ENCODE data around the gene ZNRF3.
A peak's percentile ranks its signal among the peaks of the same experiment; 100 is the strongest.
"Not testable (repeated sequence)": the region's sequence is repeated elsewhere in the genome, so short reads cannot be mapped to it uniquely, and the experiment has no call there.

The ZNRF3 gene

GRCh38 chr22:29014293-29014692, 130.9 kb downstream of the ZNRF3 start:
- DNase-seq, result no peak

- DNase-seq, result no peak
Observed at GRCh38 chr22:29014773-29015172, 131.4 kb downstream of the ZNRF3 start.

GRCh38 chr22:29016067-29016938, 132.9 kb downstream of the ZNRF3 start:
- no peak for DNase-seq

GRCh38 chr22:29018293-29019189, 135.2 kb downstream of the ZNRF3 start:
- no peak for DNase-seq

- DNase-seq, result no peak
Observed at GRCh38 chr22:29022101-29022817, 138.9 kb downstream of the ZNRF3 start.

- DNase-seq, result no peak
Observed at GRCh38 chr22:29023172-29023796, 139.9 kb downstream of the ZNRF3 start.

GRCh38 chr22:29026579-29026978, 143.2 kb downstream of the ZNRF3 start:
- DNase-seq, result no peak

- no peak for DNase-seq
Observed at GRCh38 chr22:29028468-29028867, 145.1 kb downstream of the ZNRF3 start.

- no peak for DNase-seq
Observed at GRCh38 chr22:29029202-29030000, 146.0 kb downstream of the ZNRF3 start.

GRCh38 chr22:29030016-29030617, 146.7 kb downstream of the ZNRF3 start:
- DNase-seq, result no peak

GRCh38 chr22:29030618-29031226, 147.3 kb downstream of the ZNRF3 start:
- DNase-seq, result no peak

- no peak for DNase-seq
Observed at GRCh38 chr22:29031227-29032011, 148.0 kb downstream of the ZNRF3 start.

- DNase-seq, result no peak
Observed at GRCh38 chr22:29032014-29032475, 148.7 kb downstream of the ZNRF3 start.

- no peak for DNase-seq
Observed at GRCh38 chr22:29032584-29032983, 149.2 kb downstream of the ZNRF3 start.

- no peak for DNase-seq
Observed at GRCh38 chr22:29037340-29037932, 154.1 kb downstream of the ZNRF3 start.

GRCh38 chr22:29039148-29039547, 155.8 kb downstream of the ZNRF3 start:
- DNase-seq, result no peak

GRCh38 chr22:29039684-29040083, 156.3 kb downstream of the ZNRF3 start:
- not testable (repeated sequence) for DNase-seq

GRCh38 chr22:29040385-29041275, 157.3 kb downstream of the ZNRF3 start:
- peak in 1 of 2 experiments; percentile 29 for DNase-seq
